Measurements from ENCODE around the gene PSMA2. TPM values are rescaled to one million over a fixed set of nuclear protein-coding genes. Genes with fewer than 3 reads are reported as not detected.
A peak's percentile ranks its signal among the peaks of the same experiment; 100 is the strongest.

The PSMA2 gene
- total and polyA plus RNA-seq, 8 donors = 23.1 to 59.7 (median 33.9) TPM

DNA sequence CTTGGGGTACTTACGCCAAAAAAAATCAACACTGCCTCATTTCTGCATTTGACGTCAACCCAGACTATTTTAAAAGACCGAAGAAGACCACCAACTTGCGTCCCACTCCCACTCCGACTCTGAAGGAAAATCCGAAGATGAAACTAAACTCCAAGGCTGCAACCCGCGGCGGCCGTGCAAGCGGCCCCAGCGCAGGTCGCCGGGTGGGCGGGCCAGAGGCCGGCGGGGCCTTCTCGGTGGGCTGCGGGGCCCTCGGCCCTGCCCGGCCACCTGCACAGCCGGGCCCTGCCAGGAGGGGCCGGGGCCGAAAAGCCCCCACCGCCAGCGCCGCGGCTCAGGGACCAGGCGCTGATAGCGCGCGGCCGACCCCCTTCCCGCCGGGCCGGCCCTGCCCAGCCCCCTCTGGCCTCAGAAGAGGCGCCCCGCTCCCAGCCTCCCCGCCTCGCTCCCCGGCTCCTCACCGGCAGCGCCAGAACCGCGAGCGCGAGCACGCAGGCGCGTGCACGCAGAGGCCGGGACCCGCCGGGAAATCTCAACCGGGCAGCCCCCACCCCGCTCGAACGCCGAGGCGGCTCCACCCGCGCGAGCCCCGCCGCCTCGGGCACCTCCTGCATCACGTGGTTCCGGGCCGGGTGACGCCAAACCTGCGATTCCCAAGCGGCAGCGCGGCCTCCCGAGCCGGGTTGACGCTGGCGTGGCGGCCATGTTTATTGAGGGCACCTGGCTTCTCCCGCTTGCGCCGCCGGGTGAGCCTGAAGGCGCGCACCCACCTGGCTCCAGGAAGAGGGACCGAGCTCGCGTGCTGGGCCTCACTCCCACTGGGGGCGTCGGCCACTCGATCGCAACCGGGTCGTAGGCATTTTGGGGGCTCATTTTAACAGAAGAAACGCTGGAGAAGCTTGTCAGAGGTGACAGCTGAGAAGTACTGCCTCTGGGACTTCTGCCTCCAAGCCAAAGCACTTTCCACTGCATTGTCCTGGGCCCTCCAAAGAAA is 20.2 kb downstream of the PSMA2 start, which contains the start of gene C7orf25:
C7orf25 (minus strand) TSS at position 617 of the 994 bp plus-strand sequence. CDS start 1,170 bp downstream, outside the sequence.
- ATAC-seq = peak; percentile 95 to 97 (median 96)
- Histone ChIP-seq H3K9me3 (no peaks in the 10 kb centered on the region), H3K4me1 (peaks cover 20 to 37% (median 27%) of the 10 kb centered on the region in 3 donors), H3K27ac (peak within 1 kb of the TSS; percentile 50 to 80 (median 69)), H3K4me3 (peak within 1 kb of the TSS; percentile 63 to 92 (median 78)), H3K36me3 (peaks cover 0 to 6% (median 0%) of the 10 kb centered on the region in 3 donors), H3K27me3 (no peaks in the 10 kb centered on the region)
- 0% methylated on average over 69 to 95 of the region's 95 CpGs for WGBS, 2 donors
- DNase-seq = peak; percentile 97 to 99 (median 98)
- intact Hi-C loops (cut with DNase I) = no loop called here
- TF ChIP-seq, protein P1, sequence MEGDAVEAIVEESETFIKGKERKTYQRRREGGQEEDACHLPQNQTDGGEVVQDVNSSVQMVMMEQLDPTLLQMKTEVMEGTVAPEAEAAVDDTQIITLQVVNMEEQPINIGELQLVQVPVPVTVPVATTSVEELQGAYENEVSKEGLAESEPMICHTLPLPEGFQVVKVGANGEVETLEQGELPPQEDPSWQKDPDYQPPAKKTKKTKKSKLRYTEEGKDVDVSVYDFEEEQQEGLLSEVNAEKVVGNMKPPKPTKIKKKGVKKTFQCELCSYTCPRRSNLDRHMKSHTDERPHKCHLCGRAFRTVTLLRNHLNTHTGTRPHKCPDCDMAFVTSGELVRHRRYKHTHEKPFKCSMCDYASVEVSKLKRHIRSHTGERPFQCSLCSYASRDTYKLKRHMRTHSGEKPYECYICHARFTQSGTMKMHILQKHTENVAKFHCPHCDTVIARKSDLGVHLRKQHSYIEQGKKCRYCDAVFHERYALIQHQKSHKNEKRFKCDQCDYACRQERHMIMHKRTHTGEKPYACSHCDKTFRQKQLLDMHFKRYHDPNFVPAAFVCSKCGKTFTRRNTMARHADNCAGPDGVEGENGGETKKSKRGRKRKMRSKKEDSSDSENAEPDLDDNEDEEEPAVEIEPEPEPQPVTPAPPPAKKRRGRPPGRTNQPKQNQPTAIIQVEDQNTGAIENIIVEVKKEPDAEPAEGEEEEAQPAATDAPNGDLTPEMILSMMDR (IDR thresholded peaks at IDR 0.05) = no peak
- no peak for FAIRE-seq

DNA sequence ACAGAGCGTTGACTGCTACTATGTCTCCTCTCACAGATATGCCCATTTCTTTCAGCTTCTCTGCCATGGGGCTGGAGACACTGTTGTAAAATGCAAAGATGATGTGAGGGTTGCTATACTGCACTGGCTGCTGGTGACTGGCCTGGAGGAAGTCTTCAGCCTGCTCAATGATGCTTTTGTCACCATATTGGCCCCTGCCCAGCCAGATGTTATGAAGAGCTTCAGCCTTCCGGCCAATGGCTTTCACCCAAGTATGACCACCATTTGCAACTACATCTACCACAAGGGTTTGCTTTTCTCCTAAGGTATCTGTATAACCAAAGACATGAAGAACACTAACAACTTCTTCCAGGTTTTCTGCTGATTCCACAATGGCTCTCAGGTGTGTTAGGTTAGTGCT is 21.7 kb downstream of the PSMA2 start:
- no peaks in the 10 kb centered on the region for H3K36me3 ChIP-seq
- peaks cover 20 to 37% (median 27%) of the 10 kb centered on the region in 3 donors for H3K4me1 ChIP-seq
- H3K27me3 ChIP-seq = no peaks in the 10 kb centered on the region
- ATAC-seq (no peak), FAIRE-seq (no peak), DNase-seq (no peak)
- intact Hi-C loops (cut with DNase I) = no loop called here
- H3K4me3 ChIP-seq = no peak overlapping the region
- peak overlapping the region in 1 of 4 donors; percentile 5 for H3K27ac ChIP-seq
- TF ChIP-seq, protein P1 (IDR thresholded peaks at IDR 0.05) = no peak
- WGBS, 2 donors = 78 to 86% methylated on average over 2 of the region's 2 CpGs
- no peaks in the 10 kb centered on the region for H3K9me3 ChIP-seq

DNA sequence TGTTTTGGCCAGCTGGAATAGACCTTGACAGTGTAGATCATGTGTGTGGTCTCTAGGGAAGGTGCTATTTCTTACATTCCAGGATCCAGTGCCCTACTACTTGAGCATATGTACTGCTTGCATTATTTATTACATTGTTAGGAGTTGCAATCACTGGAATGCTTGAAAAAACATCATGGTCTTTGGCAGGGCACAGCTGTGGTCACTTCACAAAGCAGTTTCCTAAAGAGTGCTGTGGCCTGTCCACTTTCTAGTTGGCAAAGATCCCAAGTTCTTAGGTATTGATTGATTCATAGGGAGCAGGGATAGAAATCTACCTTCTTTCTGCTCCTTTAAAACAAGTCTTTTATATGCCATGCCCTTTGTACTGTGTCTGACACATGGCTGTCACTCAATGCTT is 24.7 kb downstream of the PSMA2 start:
- TF ChIP-seq, protein P1 (IDR thresholded peaks at IDR 0.05) = no peak
- intact Hi-C loops (cut with DNase I) = no loop called here
- FAIRE-seq (no peak), DNase-seq (no peak), ATAC-seq (no peak)
- Histone ChIP-seq H3K27me3 (no peaks in the 10 kb centered on the region), H3K36me3 (no peaks in the 10 kb centered on the region), H3K4me3 (no peak overlapping the region), H3K27ac (no peak overlapping the region), H3K4me1 (peaks cover 20 to 33% (median 24%) of the 10 kb centered on the region in 3 donors), H3K9me3 (no peaks in the 10 kb centered on the region)

DNA sequence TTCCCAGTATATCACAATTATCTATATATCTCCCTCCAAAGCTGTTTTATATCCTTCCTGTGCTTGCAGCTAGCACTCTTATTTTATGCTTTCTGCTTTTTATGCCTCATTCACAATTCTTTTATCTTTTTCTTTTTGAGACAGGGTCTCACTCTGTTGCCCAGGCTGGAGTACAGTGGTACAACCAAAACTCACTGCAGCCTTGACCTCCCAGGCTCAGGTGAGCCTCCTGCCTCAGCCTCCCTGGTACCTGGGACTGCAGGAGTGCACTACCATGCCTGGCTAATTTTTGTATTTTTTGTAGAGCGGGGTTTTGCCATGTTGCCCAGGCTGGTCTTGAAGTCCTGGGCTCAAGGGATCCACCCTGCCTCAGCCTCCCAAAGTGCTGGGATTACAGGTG is 25.8 kb downstream of the PSMA2 start:
- intact Hi-C loops (cut with DNase I) = no loop called here
- Histone ChIP-seq H3K27me3 (no peaks in the 10 kb centered on the region), H3K4me1 (peaks cover 20 to 30% (median 22%) of the 10 kb centered on the region in 3 donors), H3K36me3 (no peaks in the 10 kb centered on the region), H3K4me3 (no peak overlapping the region), H3K27ac (no peak overlapping the region), H3K9me3 (no peaks in the 10 kb centered on the region)
- 96 to 100% methylated on average over 1 of the region's 1 CpG for WGBS, 2 donors
- DNase-seq (no peak), FAIRE-seq (no peak), ATAC-seq (no peak)
- TF ChIP-seq, protein P1 (IDR thresholded peaks at IDR 0.05) = no peak
